COLO829 (cell line): ENCODE results near the gene KLRC1.
A peak's percentile ranks its signal among the peaks of the same experiment; 100 is the strongest.
"Not testable (repeated sequence)": the region's sequence is repeated elsewhere in the genome, so short reads cannot be mapped to it uniquely, and the experiment has no call there.

Experiments
- DNase-seq: peaks from one replicate; pipeline ENCODE4 v3.0.0; 2012; ENCODE audit warnings: low spot score

The KLRC1 gene

DNA sequence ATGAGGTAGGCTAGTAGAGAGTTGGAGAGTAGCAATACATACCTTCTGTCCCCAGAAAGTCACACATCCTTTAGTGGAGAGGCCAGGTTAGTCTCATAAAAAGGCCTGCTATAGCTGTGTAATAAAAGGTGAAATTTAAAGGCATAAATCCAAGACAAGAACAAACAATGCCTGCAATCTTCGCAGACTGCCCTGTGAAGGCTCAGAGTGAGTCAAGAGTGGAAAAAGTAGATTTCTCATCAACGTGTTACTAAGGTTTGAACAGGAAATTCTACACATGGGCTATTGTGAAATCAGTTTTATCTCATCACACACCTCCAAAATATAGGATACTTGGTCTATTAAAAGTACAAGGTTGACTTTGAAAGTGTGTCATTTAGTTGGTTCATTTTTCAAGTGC is at the start of gene KLRC1:
Gene KLRC1, minus strand, starts transcription at position 222 of the 400 bp plus-strand sequence. CDS start 2,221 bp downstream, outside the sequence.
- no peak for DNase-seq

DNA sequence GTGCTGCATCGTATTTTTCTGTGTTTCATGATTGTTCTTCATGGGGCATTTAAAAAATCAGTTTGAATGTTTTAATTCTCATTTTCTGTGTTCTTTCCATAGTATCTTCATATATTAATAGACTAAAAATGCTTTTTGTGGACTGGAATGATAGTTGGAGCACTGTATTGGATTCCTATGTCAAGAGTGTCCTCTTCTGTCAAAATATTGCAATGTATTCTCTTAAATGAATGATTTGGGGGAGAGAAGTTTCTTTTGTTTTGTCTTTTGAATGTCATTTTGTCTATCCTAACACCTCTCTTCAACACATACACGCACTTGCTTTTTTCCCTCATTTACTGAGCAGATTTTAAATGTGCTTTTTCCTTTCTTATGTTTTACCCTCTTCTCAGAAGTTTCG is 47.9 kb upstream of the KLRC1 start:
- DNase-seq, result peak; percentile 8

DNA sequence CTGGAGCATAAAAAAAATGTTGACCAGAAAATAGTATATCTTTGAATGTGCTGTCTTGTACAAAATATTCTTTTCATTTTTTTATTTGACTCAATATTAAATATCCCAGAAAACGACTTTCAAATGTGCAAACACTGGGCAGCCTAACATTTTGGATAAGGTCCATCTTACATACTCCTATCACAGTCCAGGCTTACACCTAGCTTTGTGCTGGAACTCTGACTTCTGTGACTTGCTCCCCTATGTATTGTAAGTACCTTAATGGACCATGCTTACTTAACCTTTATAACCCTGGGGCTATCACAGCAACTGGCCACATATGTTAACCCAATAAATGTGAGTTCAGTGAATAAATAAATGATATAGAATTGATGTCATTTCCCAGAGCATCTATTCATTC is 44.9 kb upstream of the KLRC1 start:
- DNase-seq, result no peak

DNA sequence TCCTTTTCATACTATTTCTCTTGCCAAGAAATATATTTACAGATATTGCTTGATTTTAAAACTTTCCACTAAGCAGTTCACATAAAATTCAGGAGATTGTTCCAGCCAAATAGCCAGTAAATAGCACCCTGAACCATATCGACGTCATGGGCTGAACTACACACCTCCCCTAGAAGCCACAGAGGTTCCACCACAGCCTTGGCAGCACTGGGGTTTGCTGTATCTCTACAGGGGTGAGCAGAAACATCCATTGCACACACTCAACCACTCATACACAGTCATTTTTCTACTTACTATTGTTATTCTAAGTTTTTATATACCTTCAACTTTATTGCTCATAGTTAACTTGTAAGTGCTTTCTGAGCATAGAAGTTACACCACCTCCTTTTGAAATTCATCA is 44.4 kb upstream of the KLRC1 start:
- DNase-seq, result no peak

DNA sequence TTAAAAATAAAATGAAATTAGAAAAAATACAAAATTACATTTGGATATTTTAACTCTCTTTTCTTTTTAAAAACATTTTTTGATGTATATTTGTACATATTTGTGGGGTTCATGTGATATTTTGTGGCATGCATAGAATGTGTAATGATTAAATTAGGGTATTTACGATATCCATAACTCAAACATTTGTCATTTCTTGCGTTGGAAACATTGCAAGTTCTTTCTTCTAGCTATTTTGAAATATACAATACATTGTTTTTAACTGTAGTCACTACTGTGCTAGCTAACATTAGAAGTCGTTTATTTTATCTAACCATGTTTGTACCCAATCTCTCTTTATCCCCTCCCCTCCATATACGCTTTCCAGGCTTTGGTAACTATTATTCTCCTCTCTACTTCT is 38.6 kb upstream of the KLRC1 start:
- DNase-seq, result no peak

DNA sequence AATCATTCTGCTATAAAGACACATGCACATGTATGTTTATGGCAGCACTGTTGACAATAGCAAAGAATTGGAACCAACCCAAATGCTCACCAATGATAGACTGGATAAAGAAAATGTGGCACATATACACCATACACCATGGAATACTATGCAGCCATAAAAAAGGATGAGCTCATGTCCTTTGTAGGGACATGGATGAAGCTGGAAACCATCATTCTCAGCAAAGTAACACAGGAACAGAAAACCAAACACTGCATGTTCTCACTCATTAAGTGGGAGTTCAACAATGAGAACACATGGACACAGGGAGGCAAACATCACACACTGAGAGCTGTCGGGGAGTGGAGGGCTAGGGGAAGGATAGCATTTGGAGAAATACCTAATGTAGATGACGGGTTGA is 34.2 kb upstream of the KLRC1 start:
- not testable (repeated sequence) for DNase-seq

DNA sequence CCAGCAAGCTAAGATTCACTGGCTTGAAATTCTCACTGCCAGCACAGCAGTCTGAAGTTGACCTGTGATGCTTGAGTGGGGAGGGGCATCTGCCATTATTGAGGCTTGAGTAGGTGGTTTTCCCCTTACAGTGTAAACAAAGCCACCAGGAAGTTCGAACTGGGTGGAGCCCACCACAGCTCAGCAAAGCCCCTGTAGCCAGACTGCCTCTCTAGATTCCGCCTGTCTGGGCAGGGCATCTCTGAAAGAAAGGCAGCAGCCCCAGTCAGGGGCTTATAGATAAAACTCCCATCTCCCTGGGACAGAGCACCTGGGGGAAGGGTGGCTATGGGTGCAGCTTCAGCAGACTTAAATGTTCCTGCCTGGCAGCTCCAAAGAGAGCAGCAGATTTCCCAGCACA is 28.7 kb upstream of the KLRC1 start:
- DNase-seq, result not testable (repeated sequence)

DNA sequence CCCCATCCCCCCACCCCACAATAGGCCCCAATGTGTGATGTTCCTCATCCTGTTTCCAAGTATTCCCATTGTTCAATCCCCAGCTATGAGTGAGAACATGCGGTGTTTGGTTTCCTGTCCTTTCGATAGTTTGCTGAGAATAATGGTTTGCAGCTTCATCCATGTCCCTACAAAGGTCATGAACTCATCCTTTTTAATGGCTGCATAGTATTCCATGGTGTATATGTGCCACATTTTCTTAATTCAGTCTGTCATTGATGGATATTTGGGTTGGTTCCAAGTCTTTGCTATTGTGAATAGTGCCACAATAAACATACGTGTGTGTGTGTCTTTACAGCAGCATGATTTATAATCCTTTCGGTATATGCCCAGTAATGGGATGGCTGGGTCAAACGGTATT is 19.6 kb upstream of the KLRC1 start:
- not testable (repeated sequence) for DNase-seq

DNA sequence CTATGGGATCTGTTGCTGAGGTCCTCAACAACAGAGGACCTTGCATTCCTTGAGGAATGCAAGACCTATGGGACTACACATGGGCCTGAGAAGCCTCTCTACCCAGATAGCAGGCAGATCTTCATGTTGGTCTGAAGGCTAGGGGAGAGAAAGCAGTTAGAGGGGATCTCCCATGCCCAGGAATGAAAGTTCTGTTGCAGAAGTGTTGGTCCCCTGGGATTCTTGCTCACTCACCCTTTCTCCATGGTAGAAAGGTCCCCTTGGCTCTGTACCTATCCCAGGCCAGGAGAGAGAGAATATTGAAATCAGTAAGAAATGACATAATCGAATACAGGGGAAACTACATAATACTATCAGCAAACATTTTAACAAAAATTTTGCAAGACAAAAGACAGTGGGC is 16.5 kb upstream of the KLRC1 start:
- no peak for DNase-seq

DNA sequence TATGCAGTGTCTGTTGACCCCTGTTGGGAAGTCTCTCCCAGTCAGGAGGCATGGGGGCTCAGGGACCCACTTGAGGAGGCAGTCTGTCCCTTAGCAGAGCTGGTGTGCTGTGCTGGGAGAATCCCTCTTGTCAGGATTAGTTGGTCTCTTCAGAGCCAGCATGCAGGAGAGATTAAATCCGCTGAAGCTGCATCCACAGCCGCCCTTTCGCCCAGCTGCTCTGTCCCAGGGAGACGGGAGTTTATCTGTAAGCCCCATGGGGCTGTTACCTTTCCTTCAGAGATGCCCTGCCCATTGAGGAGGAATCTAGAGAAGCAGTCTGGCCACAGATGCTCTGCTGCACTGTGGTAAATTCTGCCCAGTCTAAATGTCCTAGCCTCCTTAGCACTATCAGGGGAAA is 13.1 kb upstream of the KLRC1 start:
- DNase-seq, result no peak

DNA sequence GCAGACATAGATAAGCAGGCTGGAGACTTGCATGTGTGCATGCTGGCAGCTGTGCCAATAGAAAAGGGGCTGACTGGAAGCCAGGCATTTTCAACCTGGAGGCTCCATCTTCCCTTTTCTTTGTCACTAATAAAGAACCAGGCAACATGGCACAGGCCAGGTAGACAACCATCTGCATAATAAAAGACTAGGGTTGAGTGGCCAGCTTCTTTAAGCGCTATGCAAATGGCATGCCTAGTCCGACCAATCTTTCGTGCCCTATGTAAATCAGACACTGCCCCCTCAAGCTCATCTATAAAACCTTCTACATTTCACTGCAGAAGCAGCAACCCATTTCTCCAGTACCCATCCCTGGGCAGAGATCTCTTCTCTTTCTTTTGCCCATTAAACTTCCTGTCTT is 4.6 kb upstream of the KLRC1 start:
- DNase-seq, result no peak

DNA sequence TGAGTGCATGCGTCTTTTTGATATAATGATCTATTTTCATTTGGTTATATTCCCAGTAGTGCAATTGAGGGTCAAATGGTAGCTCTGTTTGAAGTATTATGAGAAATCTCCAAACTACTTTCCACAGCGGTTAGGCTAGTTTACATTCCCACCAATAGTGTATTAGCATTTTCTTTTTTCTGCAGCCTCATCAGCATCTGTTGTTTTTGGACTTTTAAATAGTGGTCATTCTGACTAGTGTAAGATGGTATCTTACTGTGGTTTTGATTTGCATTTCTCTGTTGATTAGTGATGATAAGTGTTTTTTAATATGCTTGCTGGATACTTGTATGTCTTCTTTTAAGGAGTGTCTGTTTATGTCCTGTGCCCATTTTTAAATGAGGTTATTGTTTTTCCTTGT is 3.7 kb upstream of the KLRC1 start:
- DNase-seq, result no peak

DNA sequence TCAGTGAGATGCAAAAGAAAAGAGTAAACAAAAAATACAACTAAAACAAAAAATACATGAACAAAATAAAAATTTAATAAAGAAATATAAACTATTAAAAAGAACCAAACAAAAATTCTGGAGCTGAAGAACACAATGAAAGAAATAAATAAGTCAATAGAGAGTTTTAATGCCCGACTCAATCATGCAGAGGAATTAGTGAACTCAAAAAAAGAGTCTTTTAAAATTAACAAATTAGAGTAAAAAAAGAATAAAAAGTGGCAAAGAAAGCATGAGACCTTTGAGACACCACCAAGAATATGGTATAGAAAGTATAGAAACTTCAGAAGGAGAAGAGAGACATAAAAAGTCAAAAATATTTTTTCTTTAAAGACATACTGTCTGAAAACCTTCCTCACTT is 2.6 kb upstream of the KLRC1 start:
- DNase-seq, result no peak

DNA sequence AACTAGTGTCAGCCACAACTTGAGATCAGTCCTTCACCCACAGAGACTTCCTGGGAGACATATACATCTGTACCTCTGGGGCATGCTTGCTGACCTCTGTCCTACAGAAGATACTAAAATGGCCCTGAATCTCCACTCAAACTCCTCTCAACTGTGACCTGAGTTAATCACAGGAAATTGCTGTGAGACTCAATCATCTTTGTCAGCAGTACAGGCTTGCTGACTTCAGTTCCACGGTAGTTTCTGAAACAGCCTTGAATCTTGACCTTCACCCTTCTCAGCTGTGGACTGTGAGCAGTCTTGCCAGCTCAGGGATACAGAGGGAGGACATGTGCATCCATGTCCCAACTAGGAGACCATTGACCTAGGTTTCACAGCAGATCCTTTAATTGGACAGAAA is 1.4 kb upstream of the KLRC1 start:
- no peak for DNase-seq

DNA sequence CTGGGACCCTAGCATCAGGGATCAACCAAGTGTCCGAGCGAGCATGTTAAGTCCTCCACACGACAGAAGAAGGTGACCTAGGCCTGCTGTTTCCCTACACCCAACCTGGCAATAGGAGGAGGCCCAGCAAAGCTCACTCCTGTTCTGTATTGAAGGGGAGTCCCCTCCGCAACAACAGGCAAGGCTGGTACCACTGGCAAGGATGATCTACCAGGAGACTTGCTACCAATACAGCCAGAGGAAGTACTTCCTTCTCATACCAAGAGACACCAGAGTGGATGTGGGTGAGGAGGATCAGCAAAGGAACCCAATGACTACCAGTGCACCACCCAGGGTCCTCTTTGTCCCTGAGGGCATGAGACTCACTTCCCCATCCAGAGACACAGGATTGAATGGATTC is 4.9 kb downstream of the KLRC1 start:
- no peak for DNase-seq

DNA sequence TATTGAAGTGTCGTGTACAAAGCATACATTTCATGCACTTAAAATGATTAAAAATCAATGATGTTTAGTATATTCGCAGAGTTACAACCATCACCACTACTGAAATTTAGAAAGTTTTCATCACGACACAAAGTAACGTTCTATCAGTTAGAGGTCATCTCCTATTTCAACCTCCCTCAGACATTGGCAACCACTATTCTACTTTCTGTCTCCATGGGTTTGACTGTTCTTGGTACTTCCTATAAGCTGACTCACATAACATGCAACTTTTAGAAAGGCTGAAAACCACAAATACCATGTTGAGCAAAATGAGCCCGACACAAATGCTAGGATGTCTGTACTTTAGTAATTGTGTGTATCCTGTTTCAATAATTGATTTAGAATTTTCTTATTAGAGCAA is 7.1 kb downstream of the KLRC1 start:
- DNase-seq, result not testable (repeated sequence)

DNA sequence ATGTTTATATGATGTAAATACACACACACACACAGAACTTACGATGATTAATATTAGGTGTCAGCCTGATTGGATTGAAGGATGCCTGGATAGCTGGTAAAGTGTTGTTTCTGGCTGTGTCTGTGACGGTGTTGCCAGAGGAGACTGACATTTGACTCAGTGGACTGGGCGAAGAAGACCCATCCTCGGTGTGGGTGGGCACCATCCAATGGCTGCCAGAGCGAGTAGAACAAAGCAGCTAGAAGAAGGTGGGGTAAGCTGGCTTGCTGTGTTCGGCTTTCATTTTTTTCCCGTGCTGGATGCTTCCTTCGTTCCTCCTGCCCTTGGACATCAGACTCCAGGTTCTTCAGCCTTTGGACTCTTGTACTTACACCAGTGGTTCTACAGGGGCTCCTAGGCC is 12.0 kb downstream of the KLRC1 start:
- not testable (repeated sequence) for DNase-seq

DNA sequence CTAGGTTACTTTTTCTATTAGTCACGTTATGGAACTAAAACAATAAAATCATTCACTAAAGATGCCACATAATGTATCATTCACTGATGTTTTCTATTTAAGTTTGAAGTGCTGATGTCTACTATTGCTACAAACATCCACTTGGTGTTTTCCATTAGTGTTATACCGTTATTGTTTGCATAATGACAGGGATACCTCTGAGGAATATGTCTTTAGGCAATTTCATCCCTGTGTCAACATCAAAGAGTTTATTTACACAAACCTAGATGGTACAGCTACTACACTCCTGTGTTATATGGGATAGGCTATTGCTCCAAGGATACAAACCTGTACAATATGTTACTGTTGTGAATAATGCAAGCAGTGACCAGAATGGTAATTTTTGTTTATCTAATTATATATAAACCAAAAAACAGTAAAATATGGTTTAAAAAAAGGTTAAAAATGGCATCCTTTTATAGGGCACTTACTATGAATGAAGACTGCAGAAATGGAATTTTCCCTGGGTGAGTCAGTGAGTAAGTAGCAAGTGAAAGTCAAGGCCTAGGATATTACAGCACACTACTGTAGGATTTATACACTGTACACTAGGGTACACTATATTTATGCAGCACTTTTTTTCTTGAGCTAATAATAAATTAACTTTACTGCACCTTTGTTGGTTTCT is 13.4 kb downstream of the KLRC1 start:
- not testable (repeated sequence) for DNase-seq

DNA sequence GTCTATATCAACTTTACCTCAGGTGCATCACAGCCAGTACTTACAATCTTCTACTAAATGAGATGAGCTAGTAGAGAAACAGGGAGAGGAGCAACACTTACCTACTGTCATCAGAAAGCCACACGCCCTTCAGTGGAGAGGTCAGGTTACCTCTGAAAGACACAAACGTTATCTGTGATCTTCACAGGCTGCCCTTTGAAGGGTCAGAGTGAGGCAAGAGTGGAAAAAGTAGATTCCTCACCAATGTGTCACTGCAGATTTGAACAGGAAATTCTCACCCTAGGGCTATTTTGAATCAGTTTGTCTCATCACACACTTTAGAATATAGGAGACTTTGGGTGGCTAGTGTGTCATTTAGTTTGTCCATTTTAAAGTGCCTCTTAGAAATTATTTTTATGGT is 15.6 kb downstream of the KLRC1 start:
- not testable (repeated sequence) for DNase-seq

DNA sequence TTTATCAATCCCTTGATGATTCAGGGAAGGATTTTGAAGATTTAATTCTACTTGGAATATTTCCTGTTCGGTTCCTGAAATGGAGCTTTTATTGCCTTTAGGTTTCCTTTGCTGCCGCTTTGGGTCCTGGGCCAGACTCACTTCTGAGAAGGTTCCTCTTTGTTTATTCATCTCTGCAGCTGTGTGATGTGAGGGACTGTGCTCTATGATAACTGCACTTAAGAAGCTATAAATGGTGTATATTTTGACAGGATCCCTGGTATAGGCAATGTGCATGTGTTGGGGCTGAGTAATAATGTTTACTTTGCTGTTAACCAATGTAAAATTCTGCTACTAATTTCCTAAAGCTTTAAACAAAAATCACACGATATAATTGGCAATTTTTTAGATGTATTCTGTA is 17.4 kb downstream of the KLRC1 start, which contains the start of gene KLRC2:
Gene KLRC2, minus strand, starts transcription at position 195 of the 400 bp plus-strand sequence. Its CDS starts 24 bp downstream, at position 171.
- DNase-seq, result not testable (repeated sequence)

DNA sequence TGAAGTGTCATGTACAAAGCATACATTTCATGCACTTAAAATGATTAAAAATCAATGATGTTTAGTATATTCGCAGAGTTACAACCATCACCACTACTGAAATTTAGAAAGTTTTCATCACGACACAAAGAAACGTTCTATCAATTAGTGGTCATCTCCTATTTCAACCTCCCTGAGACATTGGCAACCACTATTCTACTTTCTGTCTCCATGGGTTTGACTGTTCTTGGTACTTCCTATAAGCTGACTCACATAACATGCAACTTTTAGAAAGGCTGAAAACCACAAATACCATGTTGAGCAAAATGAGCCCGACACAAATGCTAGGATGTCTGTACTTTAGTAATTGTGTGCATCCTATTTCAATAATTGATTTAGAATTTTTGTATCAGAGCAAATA is 22.6 kb downstream of the KLRC1 start:
- DNase-seq, result not testable (repeated sequence)

DNA sequence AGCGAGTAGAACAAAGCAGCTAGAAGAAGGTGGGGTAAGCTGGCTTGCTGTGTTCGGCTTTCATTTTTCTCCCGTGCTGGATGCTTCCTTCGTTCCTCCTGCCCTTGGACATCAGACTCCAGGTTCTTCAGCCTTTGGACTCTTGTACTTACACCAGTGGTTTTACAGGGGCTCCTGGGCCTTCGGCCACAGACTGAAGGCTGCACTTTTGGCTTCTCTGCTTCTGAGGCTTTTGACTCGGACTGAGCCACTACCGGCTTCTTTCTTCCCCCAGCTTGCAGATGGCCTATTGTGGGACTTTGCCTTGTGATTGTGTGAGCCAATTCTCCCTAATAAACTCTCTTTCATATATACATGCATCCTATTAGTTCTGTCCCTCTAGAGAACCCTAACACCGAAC is 27.2 kb downstream of the KLRC1 start:
- DNase-seq, result not testable (repeated sequence)

DNA sequence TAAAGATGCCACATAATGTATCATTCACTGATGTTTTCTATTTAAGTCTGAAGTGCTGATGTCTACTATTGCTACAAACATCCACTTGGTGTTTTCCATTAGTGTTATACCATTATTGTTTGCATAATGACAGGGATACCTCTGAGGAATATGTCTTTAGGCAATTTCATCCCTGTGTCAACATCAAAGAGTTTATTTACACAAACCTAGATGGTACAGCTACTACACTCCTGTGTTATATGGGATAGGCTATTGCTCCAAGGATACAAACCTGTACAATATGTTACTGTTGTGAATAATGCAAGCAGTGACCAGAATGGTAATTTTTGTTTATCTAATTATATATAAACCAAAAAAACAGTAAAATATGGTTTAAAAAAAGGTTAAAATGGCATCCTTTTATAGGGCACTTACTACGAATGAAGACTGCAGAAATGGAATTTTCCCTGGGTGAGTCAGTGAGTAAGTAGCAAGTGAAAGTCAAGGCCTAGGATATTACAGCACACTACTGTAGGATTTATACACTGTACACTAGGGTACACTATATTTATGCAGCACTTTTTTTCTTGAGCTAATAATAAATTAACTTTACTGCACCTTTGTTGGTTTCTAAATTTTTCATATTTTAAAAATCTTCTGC is 28.8 kb downstream of the KLRC1 start:
- not testable (repeated sequence) for DNase-seq

DNA sequence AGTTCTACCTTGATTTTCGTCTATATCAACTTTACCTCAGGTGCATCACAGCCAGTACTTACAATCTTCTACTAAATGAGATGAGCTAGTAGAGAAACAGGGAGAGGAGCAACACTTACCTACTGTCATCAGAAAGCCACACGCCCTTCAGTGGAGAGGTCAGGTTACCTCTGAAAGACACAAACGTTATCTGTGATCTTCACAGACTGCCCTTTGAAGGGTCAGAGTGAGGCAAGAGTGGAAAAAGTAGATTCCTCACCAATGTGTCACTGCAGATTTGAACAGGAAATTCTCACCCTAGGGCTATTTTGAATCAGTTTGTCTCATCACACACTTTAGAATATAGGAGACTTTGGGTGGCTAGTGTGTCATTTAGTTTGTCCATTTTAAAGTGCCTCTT is 31.0 kb downstream of the KLRC1 start:
- DNase-seq, result not testable (repeated sequence)
